Measurements from ENCODE around the gene ARHGAP19. TPM values are rescaled to one million over a fixed set of nuclear protein-coding genes. Genes with fewer than 3 reads are reported as not detected.
A peak's percentile ranks its signal among the peaks of the same experiment; 100 is the strongest.

The ARHGAP19 gene
- total and polyA plus RNA-seq, 9 of the 15 experiments (the other 6 are each of a cell fraction or from before 2014, with no cell fraction given), result 14.8 to 49.5 (median 26.8) TPM

- TF ChIP-seq BRF2 (IDR thresholded peaks at IDR 0.05; ENCODE audit: borderline replicate concordance, insufficient read depth, insufficient read length) (no peak), CREBBP (IDR thresholded peaks at IDR 0.05; ENCODE audit: low read depth, low read length) (no peak), IFI16 (CRISPR knock-in tag; IDR thresholded peaks at IDR 0.05) (no peak), GMEB1 (CRISPR knock-in tag; IDR thresholded peaks at IDR 0.05) (0 out of 2 replicates have a peak, but pooled peaks have one; percentile 30), NFE2L1 (tag; IDR thresholded peaks at IDR 0.05; ENCODE audit: borderline replicate concordance, low read depth) (no peak), RNF219 (CRISPR knock-in tag; IDR thresholded peaks at IDR 0.05) (no peak), RERE (CRISPR knock-in tag; IDR thresholded peaks at IDR 0.05; ENCODE audit: borderline replicate concordance) (no peak), ZNF24 (IDR thresholded peaks at IDR 0.05) (no peak), L3MBTL2 (IDR thresholded peaks at IDR 0.05) (peak; percentile 80), ZNF143 (CRISPR knock-in tag; IDR thresholded peaks at IDR 0.05) (no peak), POLR2A (conservative IDR thresholded peaks at IDR 0.05) (peak; percentile 71), HDAC1 (IDR thresholded peaks at IDR 0.05) (peak in 1 of 2 experiments; percentile 93; a peak in 2 of 4 replicates), SAFB (IDR thresholded peaks at IDR 0.05; ENCODE audit: borderline replicate concordance, low read depth, low read length) (peak; percentile 50; the same call in 1 of the 2 replicates), ZFP30 (CRISPR knock-in tag; IDR thresholded peaks at IDR 0.05; ENCODE audit: borderline replicate concordance) (no peak), FOXP1 (CRISPR knock-in tag; IDR thresholded peaks at IDR 0.05) (peak; percentile 87), HMG20A (CRISPR knock-in tag; conservative IDR thresholded peaks at IDR 0.05) (no peak)
These were observed 42.1 kb upstream of the ARHGAP19 start, which contains the start of gene FRAT2 (continued) for GRCh38 chr10:97334370-97335175.

Data from K562 (cell line).